Fibroblast of lung (primary cell): Measurements from ENCODE around the gene PPP1R14B. TPM values are rescaled to one million over a fixed set of nuclear protein-coding genes. Genes with fewer than 3 reads are reported as not detected.

ENCODE experiments used
- DNase-seq, 2 donors: peaks; one replicate each; pipeline versions ENCODE4 v3.0.0 to v3.0.0-alpha.2; 2010; ENCODE audit warnings: low read depth in 2 of 2
- H2AFZ ChIP-seq: 2 replicates; pipeline ENCODE4 v1.5.1; 2012; ENCODE audit warnings: low read length, control low read depth, inconsistent platforms
- H3K27ac ChIP-seq: 2 replicates; pipeline ENCODE4 v1.5.1; 2011; ENCODE audit warnings: low read length, control low read depth; ENCODE audit not compliant: insufficient read depth
- H3K27me3 ChIP-seq: 2 replicates; pipeline ENCODE4 v1.5.1; 2011; ENCODE audit warnings: mild to moderate bottlenecking, low read length; ENCODE audit not compliant: control insufficient read depth, insufficient read depth
- H3K36me3 ChIP-seq: 2 replicates; pipeline ENCODE4 v1.5.1; 2011; ENCODE audit warnings: low read length; ENCODE audit not compliant: control insufficient read depth, insufficient read depth
- H3K4me1 ChIP-seq: 2 replicates; pipeline ENCODE4 v1.5.1; 2011; ENCODE audit warnings: low read length; ENCODE audit not compliant: control insufficient read depth, insufficient read depth; ENCODE audit errors: extremely low read depth
- H3K4me2 ChIP-seq: 2 replicates; pipeline ENCODE4 v1.5.1; 2011; ENCODE audit warnings: low read length, control low read depth; ENCODE audit not compliant: insufficient read depth; ENCODE audit errors: extremely low read depth
- H3K4me3 ChIP-seq, 4 experiments: fragments of 200-600 bp in 1 of 4; sonication (generic) in 1 of 4; replicated peaks in 1 of 4; 2 replicates each; pipeline ENCODE4 v1.5.1; 2011 to 2016; ENCODE audit warnings: low read length in 4 of 4, low read depth in 3 of 4, mild to moderate bottlenecking in 3 of 4, control low read depth in 2 of 4, inconsistent platforms in 1 of 4, mixed read lengths in 1 of 4; ENCODE audit not compliant: insufficient read depth in 1 of 4; ENCODE audit errors: control extremely low read depth in 1 of 4
- H3K79me2 ChIP-seq: 2 replicates; pipeline ENCODE4 v1.5.1; 2012; ENCODE audit warnings: mild to moderate bottlenecking, low read length, inconsistent platforms; ENCODE audit not compliant: control insufficient read depth, insufficient read depth
- H3K9ac ChIP-seq: 2 replicates; pipeline ENCODE4 v1.5.1; 2011; ENCODE audit warnings: mild to moderate bottlenecking, low read length, control low read depth; ENCODE audit not compliant: insufficient read depth
- H3K9me3 ChIP-seq: 2 replicates; pipeline ENCODE4 v1.5.1; 2012; ENCODE audit warnings: low read depth, low read length; ENCODE audit not compliant: control insufficient read depth, insufficient read depth
- H4K20me1 ChIP-seq: 2 replicates; pipeline ENCODE4 v1.5.1; 2011; ENCODE audit warnings: low read length; ENCODE audit not compliant: control insufficient read depth, insufficient read depth; ENCODE audit errors: extremely low read depth
- EZH2 ChIP-seq: IDR thresholded peaks from 2 replicates; pipeline ENCODE4 v1.5.1; 2012; ENCODE audit warnings: low read length, control low read depth, mild to moderate bottlenecking; ENCODE audit errors: missing control alignments
- polyA plus RNA-seq, 2 donors: library from polyadenylated mRNA; depleted of rRNA in 1 of 2; stranded (reverse) in 1 of 2; unstranded in 1 of 2; fragments of >200 nt; gene quantifications; 2 replicates each; pipeline ENCODE4 v1.2.1, GENCODE V29; 2011 to 2012; ENCODE audit warnings: missing spikeins in 1 of 2
- total RNA-seq: library from RNA; depleted of rRNA; stranded (reverse); fragments of >200 nt; gene quantifications from 2 replicates; pipeline ENCODE4 v1.2.1, GENCODE V29; 2014
- TF ChIP-seq, protein P1 (sequence below), 2 donors: IDR thresholded peaks in 1 of 2; conservative IDR thresholded peaks in 1 of 2; 1 replicate in 1 of 2; 2 replicates in 1 of 2; pipeline ENCODE4 v1.5.1; 2011 to 2012; ENCODE audit warnings: low read length in 2 of 2, control low read depth in 1 of 2, inconsistent platforms in 1 of 2, low read depth in 1 of 2, mild to moderate bottlenecking in 1 of 2

Gene PPP1R14B
- total and polyA plus RNA-seq, 2 donors (not counting 1 experiment from before 2014, with no cell fraction given), result 107 to 122 TPM

GRCh38 chr11:64245797-64246620 lies 734 bp downstream of the PPP1R14B start:
- no peaks in the 10 kb centered on the region for H3K27me3 ChIP-seq
- H3K9me3 ChIP-seq, result no peaks in the 10 kb centered on the region
- H3K4me2 ChIP-seq, result peak overlapping the region; percentile 92
- no peak overlapping the region for H2AFZ ChIP-seq
- H3K4me3 ChIP-seq, result peak overlapping the region; percentile 86 to 97 (median 94)
- H3K79me2 ChIP-seq, result peaks cover 38% of the 10 kb centered on the region
- peaks cover 20% of the 10 kb centered on the region for H3K4me1 ChIP-seq
- DNase-seq, result peak; percentile 83 to 95
- H4K20me1 ChIP-seq, result no peaks in the 10 kb centered on the region
- TF ChIP-seq, protein P1, sequence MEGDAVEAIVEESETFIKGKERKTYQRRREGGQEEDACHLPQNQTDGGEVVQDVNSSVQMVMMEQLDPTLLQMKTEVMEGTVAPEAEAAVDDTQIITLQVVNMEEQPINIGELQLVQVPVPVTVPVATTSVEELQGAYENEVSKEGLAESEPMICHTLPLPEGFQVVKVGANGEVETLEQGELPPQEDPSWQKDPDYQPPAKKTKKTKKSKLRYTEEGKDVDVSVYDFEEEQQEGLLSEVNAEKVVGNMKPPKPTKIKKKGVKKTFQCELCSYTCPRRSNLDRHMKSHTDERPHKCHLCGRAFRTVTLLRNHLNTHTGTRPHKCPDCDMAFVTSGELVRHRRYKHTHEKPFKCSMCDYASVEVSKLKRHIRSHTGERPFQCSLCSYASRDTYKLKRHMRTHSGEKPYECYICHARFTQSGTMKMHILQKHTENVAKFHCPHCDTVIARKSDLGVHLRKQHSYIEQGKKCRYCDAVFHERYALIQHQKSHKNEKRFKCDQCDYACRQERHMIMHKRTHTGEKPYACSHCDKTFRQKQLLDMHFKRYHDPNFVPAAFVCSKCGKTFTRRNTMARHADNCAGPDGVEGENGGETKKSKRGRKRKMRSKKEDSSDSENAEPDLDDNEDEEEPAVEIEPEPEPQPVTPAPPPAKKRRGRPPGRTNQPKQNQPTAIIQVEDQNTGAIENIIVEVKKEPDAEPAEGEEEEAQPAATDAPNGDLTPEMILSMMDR (conservative IDR thresholded peaks at IDR 0.05 in 1 of 2, IDR thresholded peaks at IDR 0.05 in 1 of 2; ENCODE audit: low read depth in 1 of 2, low read length in 2 of 2), result no peak
- TF ChIP-seq EZH2, result no peak
- H3K9ac ChIP-seq, result peak overlapping the region; percentile 79
- H3K36me3 ChIP-seq, result peaks cover 4% of the 10 kb centered on the region
- peak overlapping the region; percentile 85 for H3K27ac ChIP-seq

DNA sequence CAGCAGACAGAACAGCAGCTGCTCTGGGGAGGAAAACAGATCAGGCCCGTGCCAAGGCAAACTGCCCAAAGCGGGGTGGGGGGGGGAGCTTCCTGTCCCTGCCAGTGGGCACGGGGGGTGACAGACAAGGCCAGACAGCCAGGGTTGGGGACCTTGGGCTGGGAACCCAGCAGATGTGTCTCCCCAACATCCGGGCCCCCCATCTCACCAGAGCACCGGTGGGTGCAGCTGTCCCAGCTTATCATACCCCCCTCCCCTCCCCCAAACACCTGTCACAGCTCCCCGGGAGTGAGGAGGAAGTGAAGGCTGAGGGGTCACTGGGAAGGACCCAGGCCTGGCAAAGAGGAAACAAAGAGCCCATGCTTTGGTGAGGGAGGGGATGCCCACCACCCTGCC lies 1.3 kb downstream of the PPP1R14B start:
- DNase-seq, result no peak

GRCh38 chr11:64244966-64245365 lies 1.8 kb downstream of the PPP1R14B start:
- Histone ChIP-seq H3K4me3 (peak overlapping the region; percentile 86 to 97 (median 94)), H2AFZ (no peak overlapping the region), H3K36me3 (peaks cover 4% of the 10 kb centered on the region), H3K27ac (peak overlapping the region; percentile 85), H3K4me1 (peaks cover 23% of the 10 kb centered on the region), H3K27me3 (no peaks in the 10 kb centered on the region), H4K20me1 (no peaks in the 10 kb centered on the region), H3K9me3 (no peaks in the 10 kb centered on the region), H3K4me2 (peak overlapping the region; percentile 92), H3K79me2 (peaks cover 38% of the 10 kb centered on the region), H3K9ac (peak overlapping the region; percentile 79)
- no peak for TF ChIP-seq EZH2
- TF ChIP-seq, protein P1 (conservative IDR thresholded peaks at IDR 0.05 in 1 of 2, IDR thresholded peaks at IDR 0.05 in 1 of 2; ENCODE audit: low read depth in 1 of 2, low read length in 2 of 2), result no peak
- DNase-seq, result no peak

More for the DNA sequence above, 1.3 kb downstream of the PPP1R14B start:
- peak overlapping the region; percentile 85 for H3K27ac ChIP-seq
- H3K36me3 ChIP-seq, result peaks cover 4% of the 10 kb centered on the region
- peaks cover 38% of the 10 kb centered on the region for H3K79me2 ChIP-seq
- no peak overlapping the region for H2AFZ ChIP-seq
- peaks cover 18% of the 10 kb centered on the region for H3K4me1 ChIP-seq
- H3K4me2 ChIP-seq, result peak overlapping the region; percentile 92
- no peaks in the 10 kb centered on the region for H3K27me3 ChIP-seq
- TF ChIP-seq EZH2, result no peak
- TF ChIP-seq, protein P1 (conservative IDR thresholded peaks at IDR 0.05 in 1 of 2, IDR thresholded peaks at IDR 0.05 in 1 of 2; ENCODE audit: low read depth in 1 of 2, low read length in 2 of 2), result no peak
- H3K9ac ChIP-seq, result peak overlapping the region; percentile 79
- peak overlapping the region; percentile 86 to 97 (median 94) for H3K4me3 ChIP-seq
- no peaks in the 10 kb centered on the region for H3K9me3 ChIP-seq
- H4K20me1 ChIP-seq, result no peaks in the 10 kb centered on the region
